Right renal pelvis (tissue), 4 donors: Measurements from ENCODE around the gene SCN3B. TPM values are rescaled to one million over a fixed set of nuclear protein-coding genes. Genes with fewer than 3 reads are reported as not detected.
A peak's percentile ranks its signal among the peaks of the same experiment; 100 is the strongest.

Experiments
- DNase-seq, 4 donors: peaks; one replicate each; pipeline ENCODE4 v3.0.0-alpha.2; 2013; ENCODE audit warnings: low read depth in 4 of 4, low spot score in 3 of 4, missing footprints in 1 of 4
- polyA plus RNA-seq, 4 donors: library from polyadenylated mRNA; unstranded; fragments of 120-200 nt; gene quantifications; one replicate each; pipeline ENCODE4 v1.2.1, GENCODE V29; 2013; ENCODE audit not compliant: insufficient read length in 4 of 4

SCN3B gene, protein sequence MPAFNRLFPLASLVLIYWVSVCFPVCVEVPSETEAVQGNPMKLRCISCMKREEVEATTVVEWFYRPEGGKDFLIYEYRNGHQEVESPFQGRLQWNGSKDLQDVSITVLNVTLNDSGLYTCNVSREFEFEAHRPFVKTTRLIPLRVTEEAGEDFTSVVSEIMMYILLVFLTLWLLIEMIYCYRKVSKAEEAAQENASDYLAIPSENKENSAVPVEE
- polyA plus RNA-seq, result 1 to 10 TPM; 1.4 to 1.9 (median 1.6) TPM

DNA sequence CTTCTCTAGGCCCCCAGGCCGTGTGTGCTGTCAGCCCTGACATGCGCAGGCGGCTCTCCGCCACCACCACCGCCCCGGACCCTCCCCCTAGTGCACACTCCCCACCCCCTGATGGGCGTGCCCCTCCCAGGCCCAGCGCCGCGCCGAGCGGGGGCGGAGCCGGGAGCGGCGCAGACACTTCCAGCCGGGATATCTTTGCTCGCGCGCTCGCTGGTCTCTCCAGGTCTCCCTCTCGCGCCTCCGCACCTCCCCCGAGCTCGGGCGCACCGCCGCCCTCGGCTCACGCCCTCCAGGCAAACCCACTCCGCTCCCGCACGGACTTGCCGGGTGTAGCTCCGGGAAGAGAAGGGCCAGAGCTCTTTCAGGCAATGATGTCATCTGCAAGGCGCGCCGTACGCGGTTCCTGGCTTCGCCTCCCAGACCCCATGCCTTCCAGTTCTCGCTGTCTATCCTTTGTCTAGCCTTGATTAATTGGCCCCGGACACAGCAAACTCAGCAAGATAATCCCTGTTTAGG is at the start of gene SCN3B:
TSS of gene SCN3B (minus strand) at position 59 of the 516 bp plus-strand sequence. CDS start 823 bp downstream, outside the sequence.
- peak; percentile 68 to 77 (median 70) for DNase-seq

DNA sequence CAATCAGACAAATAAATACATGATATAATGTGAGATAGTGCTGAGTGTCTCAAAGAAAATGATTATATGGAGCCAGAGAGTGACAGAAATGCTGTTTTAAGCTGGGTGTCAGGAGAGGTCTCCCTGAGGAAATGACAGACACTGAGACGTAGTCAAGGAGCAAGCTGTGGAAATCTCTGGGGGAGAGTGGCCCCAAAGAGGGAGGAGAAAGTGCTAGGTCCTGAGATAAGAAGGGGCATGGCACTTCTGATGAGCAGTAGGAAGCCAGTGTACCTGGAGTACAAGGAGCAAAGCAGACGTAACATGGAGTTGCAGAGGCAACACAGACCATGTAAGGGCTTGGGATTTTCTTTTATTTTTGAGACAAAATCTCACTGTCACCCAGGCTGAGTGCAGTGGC is 48.3 kb upstream of the SCN3B start:
- DNase-seq, result no peak

DNA sequence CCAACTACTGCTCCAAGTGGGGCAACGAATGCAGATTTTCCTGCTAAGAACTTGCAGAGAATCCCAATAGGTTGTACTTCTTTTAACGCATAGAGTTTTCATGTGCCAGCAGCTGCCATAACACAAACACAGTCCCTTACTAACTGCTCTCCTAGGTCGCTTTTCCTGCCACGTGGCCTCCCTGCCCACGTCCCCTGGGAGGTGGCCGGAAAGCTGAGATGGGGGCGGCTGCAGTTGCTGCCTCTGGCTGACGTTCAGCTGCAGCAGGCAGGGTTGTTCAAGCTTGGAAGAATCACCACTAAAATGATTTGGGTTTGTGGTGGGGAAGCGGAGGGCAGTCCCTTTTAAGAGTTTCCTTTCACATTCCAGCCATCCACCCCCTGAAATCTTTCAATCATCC is 47.7 kb upstream of the SCN3B start:
- DNase-seq, result no peak

DNA sequence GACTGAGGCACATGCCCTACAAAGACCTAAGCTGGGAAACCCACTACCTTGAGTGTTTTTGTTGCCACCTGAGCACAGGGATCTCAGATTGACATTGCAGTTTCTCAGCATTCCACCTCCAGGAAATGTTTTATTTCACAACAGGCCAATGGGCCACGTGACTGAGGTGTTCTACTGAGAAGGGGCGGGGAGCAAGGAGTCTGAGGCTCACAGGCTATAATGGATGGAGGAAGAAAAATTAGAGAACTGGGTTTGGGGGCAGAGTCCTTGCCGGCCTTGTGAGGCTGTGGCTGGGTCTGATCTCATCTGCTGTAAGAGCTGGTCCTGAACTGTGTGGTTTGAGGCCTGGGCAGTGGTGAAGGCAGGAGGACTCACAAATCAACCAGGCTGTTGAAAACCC is 46.3 kb upstream of the SCN3B start:
- DNase-seq, result no peak

GRCh38 chr11:123698546-123699127 is 44.2 kb upstream of the SCN3B start:
- no peak for DNase-seq

DNA sequence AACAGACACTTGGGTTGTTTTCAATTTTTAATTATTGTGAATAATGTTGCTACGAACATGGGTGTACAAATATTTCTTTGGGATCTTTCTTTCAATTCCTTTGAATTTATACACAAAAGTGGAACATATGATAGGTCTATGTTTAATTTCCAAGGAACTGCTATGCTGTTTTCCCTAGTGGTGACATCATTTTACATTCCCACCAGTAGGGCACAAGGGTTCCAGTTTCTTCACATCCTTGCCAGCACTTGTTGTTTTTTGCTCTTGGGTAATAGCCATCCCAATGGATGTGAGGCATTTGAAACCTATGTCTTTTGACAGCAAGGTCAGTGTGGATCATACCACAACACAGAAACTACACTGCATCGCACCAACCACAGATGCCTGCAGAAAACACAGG is 41.8 kb upstream of the SCN3B start:
- no peak for DNase-seq

DNA sequence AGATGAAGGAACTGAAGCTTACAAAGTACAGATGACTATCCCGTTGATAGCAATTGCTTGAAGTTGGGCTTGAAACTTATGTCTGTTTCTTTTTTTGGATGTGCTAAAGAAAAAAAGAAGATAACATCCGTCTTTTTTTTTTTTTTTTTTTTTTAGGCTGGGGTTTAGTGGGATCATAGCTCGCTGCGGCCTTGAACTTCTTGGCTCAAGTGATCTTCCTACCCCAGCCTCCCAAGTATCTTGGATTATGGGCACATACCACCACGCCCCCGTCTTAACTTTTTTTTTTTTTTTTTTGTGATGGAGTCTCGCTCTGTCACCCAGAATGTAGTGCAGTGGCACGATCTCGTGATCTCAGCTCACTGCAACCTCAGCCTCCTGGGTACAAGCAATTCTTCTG is 40.8 kb upstream of the SCN3B start:
- DNase-seq, result no peak

DNA sequence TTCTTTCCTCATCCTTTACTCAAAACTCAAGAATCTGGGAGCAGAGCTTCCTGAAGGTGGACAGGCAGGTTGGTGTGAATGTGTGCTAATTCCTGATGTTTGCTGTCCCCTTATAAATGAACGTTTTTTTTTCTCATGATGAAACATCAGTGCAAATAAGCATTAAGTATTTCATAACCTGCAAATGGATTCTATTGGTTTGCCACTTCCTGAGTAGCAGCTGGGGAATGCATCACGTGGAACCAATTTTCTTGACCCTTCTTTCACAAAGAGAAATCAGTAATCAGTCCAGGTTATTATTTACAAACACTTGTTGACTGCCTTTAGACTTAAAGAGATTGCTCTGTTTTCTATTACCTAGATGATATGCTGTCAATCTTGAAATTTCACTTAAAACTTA is 40.1 kb upstream of the SCN3B start:
- no peak for DNase-seq

DNA sequence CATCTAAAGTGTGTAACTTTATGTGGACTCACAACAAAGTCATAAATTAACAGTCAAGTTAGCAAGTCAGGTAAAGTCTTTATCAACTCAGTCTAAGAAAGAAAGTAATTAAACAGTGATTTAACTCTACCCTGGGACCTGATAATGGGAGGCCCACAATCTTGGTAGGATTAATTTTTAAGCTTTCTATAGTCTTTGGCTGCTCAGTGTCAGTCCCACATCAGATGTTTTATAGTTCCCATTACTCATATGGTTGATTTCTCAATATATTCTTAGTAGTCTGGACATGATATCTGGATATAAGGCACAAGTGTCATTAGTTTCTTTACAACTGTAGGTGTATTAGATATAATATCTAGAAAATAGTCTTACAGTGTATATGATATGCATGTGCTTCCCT is 38.5 kb upstream of the SCN3B start:
- no peak for DNase-seq

DNA sequence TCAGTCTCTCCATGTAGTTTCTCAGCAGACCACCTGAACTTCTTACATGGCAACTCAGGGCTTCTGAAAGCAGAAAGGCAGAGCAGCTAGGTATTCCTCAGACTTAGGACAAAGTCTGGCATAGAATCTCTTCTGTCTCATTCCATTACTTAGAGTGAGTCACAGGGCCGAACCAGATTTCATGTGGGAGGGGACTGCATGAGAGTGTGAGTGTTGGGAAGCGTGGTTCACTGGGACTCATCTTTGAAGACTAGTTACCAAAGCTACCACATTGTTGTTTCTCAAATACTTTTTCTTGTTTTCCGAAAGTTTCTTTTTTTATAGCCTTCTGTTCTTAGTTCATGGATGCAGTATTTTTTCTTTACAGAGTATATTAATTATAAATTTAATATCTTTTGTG is 36.1 kb upstream of the SCN3B start:
- DNase-seq, result no peak

- no peak for DNase-seq
Measured at GRCh38 chr11:123684601-123685000, 30.2 kb upstream of the SCN3B start.

DNA sequence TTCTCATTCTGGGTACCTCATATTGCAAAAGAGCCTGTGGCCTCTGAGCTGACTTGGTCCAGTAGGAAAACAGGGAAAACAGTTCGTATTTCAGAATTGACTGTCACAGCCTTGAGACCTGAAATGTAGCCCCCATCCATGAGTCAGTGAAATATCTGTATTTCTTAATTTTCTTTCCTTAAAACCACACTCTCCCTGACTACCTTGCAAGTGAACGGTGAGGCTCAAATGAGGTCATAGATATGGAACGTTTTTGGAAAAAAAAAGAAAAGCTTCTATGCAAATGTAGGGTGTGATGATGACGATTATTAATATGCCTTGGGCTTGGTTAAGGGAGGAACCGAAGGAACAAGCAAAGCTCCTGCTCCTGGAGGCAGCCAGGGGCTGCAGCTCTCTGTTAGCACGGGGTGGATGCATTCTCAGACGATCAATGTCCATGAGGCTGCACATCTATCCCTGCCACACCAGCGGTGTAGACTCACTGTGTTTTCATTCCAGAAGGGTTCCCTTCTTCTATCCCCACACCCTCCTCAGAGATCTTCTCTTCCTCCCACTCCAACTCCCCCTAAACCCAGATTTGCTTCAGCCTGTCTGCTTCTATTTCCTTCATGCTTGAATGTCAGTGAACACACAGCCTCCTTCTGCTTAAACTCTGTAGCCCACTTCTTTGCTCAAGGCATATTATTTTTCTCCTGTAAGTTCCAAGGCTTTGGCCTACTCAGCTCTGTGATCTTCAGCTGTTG is 29.2 kb upstream of the SCN3B start:
- DNase-seq, result no peak

GRCh38 chr11:123682696-123683410 is 28.4 kb upstream of the SCN3B start:
- DNase-seq, result no peak

GRCh38 chr11:123681030-123681429 is 26.6 kb upstream of the SCN3B start:
- DNase-seq, result no peak

- no peak for DNase-seq
Measured at GRCh38 chr11:123678246-123678645, 23.8 kb upstream of the SCN3B start.

GRCh38 chr11:123677510-123677909 is 23.1 kb upstream of the SCN3B start:
- no peak for DNase-seq

DNA sequence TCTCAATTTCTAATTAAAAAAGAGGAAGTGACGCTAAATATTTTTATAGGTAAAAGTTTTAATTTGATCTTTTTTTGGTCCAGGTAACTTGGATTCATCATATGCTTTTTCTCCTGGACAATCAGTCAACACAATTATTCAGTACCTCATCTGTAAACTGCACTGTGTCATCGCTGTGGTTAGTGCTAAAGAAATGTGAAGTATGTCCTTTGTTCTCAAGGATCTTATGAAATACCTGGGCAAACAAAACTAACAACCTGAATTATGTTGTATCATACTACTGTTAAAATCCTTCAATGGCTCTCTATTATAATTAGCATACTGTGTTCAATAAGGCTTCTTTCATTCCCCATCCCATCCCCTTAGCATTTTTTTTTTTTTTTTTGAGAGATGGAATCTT is 19.9 kb upstream of the SCN3B start:
- DNase-seq, result no peak

DNA sequence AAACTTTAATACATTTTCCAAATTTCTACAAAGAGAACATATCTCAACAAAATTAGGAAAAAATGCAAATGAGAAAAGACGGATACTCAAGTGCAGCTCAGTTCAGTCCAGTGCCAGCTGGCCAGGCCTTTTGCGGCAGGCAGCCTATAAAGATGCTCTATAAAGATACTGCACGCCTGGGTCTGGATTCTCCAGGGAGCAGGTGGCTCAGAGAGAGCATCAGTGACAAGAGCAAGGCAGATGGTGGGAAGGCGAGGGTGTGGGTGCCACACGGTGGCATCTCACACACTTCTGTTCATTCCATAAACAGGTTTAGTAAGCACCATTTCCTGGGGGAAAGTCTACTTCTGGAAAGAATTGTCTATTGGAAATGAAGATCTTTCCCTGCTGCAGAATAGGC is 18.1 kb upstream of the SCN3B start:
- no peak for DNase-seq

GRCh38 chr11:123671534-123671933 is 17.1 kb upstream of the SCN3B start:
- DNase-seq, result no peak

- DNase-seq, result no peak
Measured at GRCh38 chr11:123670081-123670480, 15.7 kb upstream of the SCN3B start.

DNA sequence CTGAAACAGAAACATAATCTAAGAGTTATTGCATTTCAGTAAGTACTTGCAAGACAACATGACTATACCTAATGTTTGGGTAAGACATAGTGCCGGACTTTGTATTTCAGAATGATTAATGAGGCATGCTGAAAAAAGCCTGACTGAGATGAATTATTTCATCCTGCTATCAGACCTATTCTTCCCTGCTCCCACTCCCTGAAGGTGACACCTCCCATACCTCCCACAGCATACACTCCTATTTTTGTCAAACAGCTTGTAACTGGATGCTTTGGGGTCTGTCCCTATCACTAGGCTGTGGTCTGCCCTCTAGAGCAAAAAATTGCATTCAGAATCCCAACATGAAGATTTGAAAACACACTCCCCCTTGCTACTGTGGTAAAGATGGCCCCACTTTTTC is 10.9 kb upstream of the SCN3B start:
- DNase-seq, result peak in 1 of 4 donors; percentile 24
